Suprapubic skin (tissue), 4 donors: ENCODE data around the gene ZNF324.

Experiments used
- POLR2A ChIP-seq, 2 donors: fragments of 450-650 bp; IDR thresholded peaks; one replicate each; pipeline ENCODE4 v1.6.1; 2017; ENCODE audit warnings: antibody characterized with exemption in 2 of 2, mild to moderate bottlenecking in 2 of 2, moderate library complexity in 2 of 2
- POLR2AphosphoS5 ChIP-seq, 3 donors: sonication (generic); formaldehyde crosslinking; IDR thresholded peaks; one replicate each; pipeline ENCODE4 v1.6.1; 2017; ENCODE audit warnings: antibody characterized with exemption in 3 of 3
- TF ChIP-seq, protein P1 (sequence below), 2 donors: fragments of 200-600 bp in 1 of 2; fragments of 450-650 bp in 1 of 2; sonication (generic) in 1 of 2; IDR thresholded peaks; one replicate each; pipeline ENCODE4 v1.5.1; 2016 to 2019; ENCODE audit warnings: antibody characterized with exemption in 2 of 2, mild to moderate bottlenecking in 1 of 2, moderate library complexity in 1 of 2

DNA sequence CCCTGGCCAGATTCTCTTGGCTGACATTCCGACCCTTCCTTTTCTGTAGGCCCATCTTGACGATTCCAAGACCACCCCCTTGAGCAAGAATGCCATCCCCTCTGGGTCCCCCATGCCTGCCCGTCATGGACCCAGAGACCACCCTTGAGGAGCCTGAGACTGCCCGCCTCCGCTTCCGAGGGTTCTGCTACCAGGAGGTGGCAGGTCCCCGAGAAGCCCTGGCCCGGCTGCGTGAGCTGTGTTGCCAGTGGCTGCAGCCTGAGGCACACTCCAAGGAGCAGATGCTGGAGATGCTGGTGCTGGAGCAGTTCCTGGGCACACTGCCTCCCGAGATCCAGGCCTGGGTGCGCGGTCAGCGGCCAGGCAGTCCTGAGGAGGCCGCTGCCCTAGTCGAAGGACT is 10.2 kb downstream of the ZNF324 start:
- no peak for TF ChIP-seq POLR2AphosphoS5 (IDR thresholded peaks at IDR 0.05)
- TF ChIP-seq POLR2A (IDR thresholded peaks at IDR 0.05): no peak
- TF ChIP-seq, protein P1, sequence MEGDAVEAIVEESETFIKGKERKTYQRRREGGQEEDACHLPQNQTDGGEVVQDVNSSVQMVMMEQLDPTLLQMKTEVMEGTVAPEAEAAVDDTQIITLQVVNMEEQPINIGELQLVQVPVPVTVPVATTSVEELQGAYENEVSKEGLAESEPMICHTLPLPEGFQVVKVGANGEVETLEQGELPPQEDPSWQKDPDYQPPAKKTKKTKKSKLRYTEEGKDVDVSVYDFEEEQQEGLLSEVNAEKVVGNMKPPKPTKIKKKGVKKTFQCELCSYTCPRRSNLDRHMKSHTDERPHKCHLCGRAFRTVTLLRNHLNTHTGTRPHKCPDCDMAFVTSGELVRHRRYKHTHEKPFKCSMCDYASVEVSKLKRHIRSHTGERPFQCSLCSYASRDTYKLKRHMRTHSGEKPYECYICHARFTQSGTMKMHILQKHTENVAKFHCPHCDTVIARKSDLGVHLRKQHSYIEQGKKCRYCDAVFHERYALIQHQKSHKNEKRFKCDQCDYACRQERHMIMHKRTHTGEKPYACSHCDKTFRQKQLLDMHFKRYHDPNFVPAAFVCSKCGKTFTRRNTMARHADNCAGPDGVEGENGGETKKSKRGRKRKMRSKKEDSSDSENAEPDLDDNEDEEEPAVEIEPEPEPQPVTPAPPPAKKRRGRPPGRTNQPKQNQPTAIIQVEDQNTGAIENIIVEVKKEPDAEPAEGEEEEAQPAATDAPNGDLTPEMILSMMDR (IDR thresholded peaks at IDR 0.05): no peak
